Lower leg skin (tissue), 4 donors: ENCODE measurements around the gene KLHL40. TPM values are rescaled to one million over a fixed set of nuclear protein-coding genes. Genes with fewer than 3 reads are reported as not detected.

Source experiments
- DNase-seq, 2 donors: peaks; one replicate each; pipeline ENCODE4 v3.0.0-alpha.2; 2019; ENCODE audit warnings: low spot score in 2 of 2
- H3K4me3 ChIP-seq: fragments of 200-600 bp; sonication (generic); 2 replicates; pipeline ENCODE4 v1.5.1; 2017; ENCODE audit warnings: mild to moderate bottlenecking, low read depth; ENCODE audit not compliant: poor library complexity, severe bottlenecking
- CTCF ChIP-seq, 3 donors: fragments of 450-650 bp; IDR thresholded peaks; one replicate each; pipeline ENCODE4 v1.5.1; 2016; ENCODE audit warnings: antibody characterized with exemption in 3 of 3, mild to moderate bottlenecking in 3 of 3, moderate library complexity in 2 of 3
- POLR2A ChIP-seq, 2 donors: fragments of 450-650 bp; IDR thresholded peaks; one replicate each; pipeline ENCODE4 v1.6.1; 2016 to 2017; ENCODE audit warnings: antibody characterized with exemption in 2 of 2, mild to moderate bottlenecking in 1 of 2, moderate library complexity in 1 of 2
- WGBS, 2 donors: methylation state at CpG; one replicate each; pipeline ENCODE4 v1.1.5; 2018; 5-methylcytosine and 5-hydroxymethylcytosine counted together
- intact Hi-C: fragments of 100-400 bp; cut with DNase I; formaldehyde crosslinking; loops from one replicate; pipeline ENCODE4 v1.15.0; 2023; ENCODE audit warnings: low total_unique reads
- total RNA-seq, 4 donors: library from RNA; depleted of rRNA; stranded (reverse); fragments of >200 nt; gene quantifications; one replicate each; pipeline ENCODE4 v1.1.0, GENCODE V29; 2016

The KLHL40 gene
- total RNA-seq, 4 donors from 2014 or later = not detected

GRCh38 chr3:42697289-42698051 lies 12.1 kb downstream of the KLHL40 start:
- WGBS, 2 donors = 82 to 83% methylated on average over 18 of the region's 18 CpGs
- peak in 1 of 2 donors; percentile 75 for DNase-seq
- intact Hi-C loops = no loop called here

DNA sequence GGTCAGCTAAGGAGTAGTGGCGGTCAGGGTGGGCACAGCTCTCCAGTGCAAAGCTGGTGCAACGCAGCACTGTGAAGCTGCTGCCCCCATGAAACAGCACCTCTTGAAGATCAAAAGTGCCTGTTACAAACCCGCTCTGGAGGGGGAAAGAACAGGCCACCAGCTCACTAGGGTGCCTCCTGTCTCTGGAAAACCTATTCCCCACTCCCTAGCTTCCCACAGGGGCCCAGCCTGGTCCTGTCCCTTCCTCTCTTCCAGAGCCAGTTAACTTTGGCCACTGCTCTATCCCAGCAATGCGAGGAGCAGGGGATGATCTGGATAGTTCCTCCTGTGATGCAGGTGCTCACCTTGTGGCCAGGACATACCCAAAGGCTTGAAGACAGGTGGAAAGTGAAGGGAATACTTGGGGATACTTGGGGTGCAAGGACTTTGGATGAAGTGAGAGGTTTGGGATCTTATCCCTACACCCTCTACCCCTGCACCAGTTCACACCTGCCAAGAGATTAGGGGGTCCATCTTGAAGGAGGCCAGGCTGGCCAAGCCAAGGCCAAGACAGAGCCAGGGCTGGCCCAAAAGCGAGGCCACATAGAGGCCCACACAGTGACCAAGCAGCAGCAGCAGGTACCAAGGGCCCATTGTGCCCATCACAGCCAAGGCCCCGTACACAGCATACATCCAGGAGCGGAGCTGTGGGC lies 13.0 kb downstream of the KLHL40 start:
- peak in 1 of 2 donors; percentile 68 for DNase-seq
- WGBS, 2 donors = 84 to 96% methylated on average over 7 of the region's 7 CpGs
- no peak for TF ChIP-seq CTCF (IDR thresholded peaks at IDR 0.05)
- TF ChIP-seq POLR2A (IDR thresholded peaks at IDR 0.05) = no peak
- intact Hi-C loops = no loop called here
- no peak overlapping the region for H3K4me3 ChIP-seq

More at GRCh38 chr3:42697289-42698051, 12.1 kb downstream of the KLHL40 start:
- no peak overlapping the region for H3K4me3 ChIP-seq
- TF ChIP-seq POLR2A (IDR thresholded peaks at IDR 0.05) = no peak
- TF ChIP-seq CTCF (IDR thresholded peaks at IDR 0.05) = no peak

GRCh38 chr3:42698911-42699230 lies 13.5 kb downstream of the KLHL40 start:
- WGBS, 2 donors = 83 to 85% methylated on average over 9 of the region's 9 CpGs
- peak in 1 of 2 donors; percentile 23 for DNase-seq

DNA sequence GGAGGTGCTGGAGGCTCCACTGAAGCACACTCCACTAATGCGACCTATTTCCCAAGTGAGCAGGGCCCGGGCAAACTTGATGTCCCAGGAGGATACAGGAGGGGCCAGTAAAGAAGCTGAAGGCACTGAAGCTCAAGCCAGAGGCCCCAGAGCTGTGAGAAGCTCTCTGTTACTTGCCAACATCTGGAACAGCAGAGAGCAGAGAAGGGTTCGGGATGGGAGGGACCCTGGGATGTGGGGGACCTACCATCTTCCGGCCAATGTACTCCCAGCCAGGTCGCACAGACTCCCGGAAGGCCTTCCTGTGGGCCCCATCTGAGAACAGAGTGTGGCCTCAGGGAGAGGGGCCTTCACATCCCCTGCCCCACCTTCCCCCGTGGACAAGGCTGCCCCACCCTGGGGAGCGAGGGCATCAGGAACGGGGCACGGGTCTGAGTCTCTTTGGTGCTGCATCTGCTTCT lies 14.2 kb downstream of the KLHL40 start:
- no peak overlapping the region for H3K4me3 ChIP-seq
- intact Hi-C loops = no loop called here
- no peak for TF ChIP-seq CTCF (IDR thresholded peaks at IDR 0.05)
- TF ChIP-seq POLR2A (IDR thresholded peaks at IDR 0.05) = no peak
- peak in 1 of 2 donors; percentile 64 for DNase-seq
- 71 to 76% methylated on average over 8 to 10 of the region's 10 CpGs for WGBS, 2 donors

More at GRCh38 chr3:42698911-42699230, 13.5 kb downstream of the KLHL40 start:
- TF ChIP-seq CTCF (IDR thresholded peaks at IDR 0.05) (no peak), POLR2A (IDR thresholded peaks at IDR 0.05) (no peak)
- intact Hi-C loops = no loop called here
- H3K4me3 ChIP-seq = no peak overlapping the region

GRCh38 chr3:42700366-42701288 lies 15.3 kb downstream of the KLHL40 start:
- 70 to 73% methylated on average over 15 of the region's 15 CpGs for WGBS, 2 donors
- intact Hi-C loops = no loop called here
- DNase-seq = peak in 1 of 2 donors; percentile 79
- H3K4me3 ChIP-seq = no peak overlapping the region
- no peak for TF ChIP-seq CTCF (IDR thresholded peaks at IDR 0.05)
